Astrocyte (in vitro differentiated cells and primary cell): ENCODE measurements around the gene MOSPD3. TPM values are rescaled to one million over a fixed set of nuclear protein-coding genes. Genes with fewer than 3 reads are reported as not detected.
A peak's percentile ranks its signal among the peaks of the same experiment; 100 is the strongest.

Experiments
- DNase-seq: peaks from one replicate; pipeline ENCODE4 v3.0.0-alpha.2; 2010; ENCODE audit warnings: low read depth
- FAIRE-seq: peaks from 2 replicates; lab custom pipeline; 2011; peaks lifted over from hg19 to GRCh38; lab: Jason Lieb, UNC
- H2AFZ ChIP-seq: 2 replicates; pipeline ENCODE4 v1.6.0; 2012; ENCODE audit warnings: low read depth, low read length, inconsistent platforms
- H3K27ac ChIP-seq: 2 replicates; pipeline ENCODE4 v1.5.1; 2011; ENCODE audit warnings: low read depth, low read length, inconsistent platforms
- H3K27me3 ChIP-seq: 2 replicates; pipeline ENCODE4 v1.6.0; 2011; ENCODE audit warnings: low read length, inconsistent platforms; ENCODE audit not compliant: insufficient read depth
- H3K36me3 ChIP-seq: 2 replicates; pipeline ENCODE4 v1.5.1; 2011; ENCODE audit warnings: low read length, inconsistent platforms; ENCODE audit not compliant: insufficient read depth
- H3K4me1 ChIP-seq: 2 replicates; pipeline ENCODE4 v1.5.1; 2011; ENCODE audit warnings: low read length, inconsistent platforms; ENCODE audit not compliant: insufficient read depth
- H3K4me2 ChIP-seq: 2 replicates; pipeline ENCODE4 v1.6.0; 2012; ENCODE audit warnings: low read length, inconsistent platforms
- H3K4me3 ChIP-seq: 2 replicates; pipeline ENCODE4 v1.5.1; 2011; ENCODE audit warnings: low read depth, mild to moderate bottlenecking, low read length, inconsistent platforms; ENCODE audit not compliant: insufficient read depth
- H3K79me2 ChIP-seq: 2 replicates; pipeline ENCODE4 v1.6.0; 2012; ENCODE audit warnings: mild to moderate bottlenecking, low read length, inconsistent platforms; ENCODE audit not compliant: insufficient read depth
- H3K9ac ChIP-seq: 2 replicates; pipeline ENCODE4 v1.6.0; 2012; ENCODE audit warnings: mild to moderate bottlenecking, low read length, inconsistent platforms
- H3K9me3 ChIP-seq: 2 replicates; pipeline ENCODE4 v1.5.1; 2012; ENCODE audit warnings: low read depth, mild to moderate bottlenecking, low read length, inconsistent platforms; ENCODE audit not compliant: insufficient read depth
- H4K20me1 ChIP-seq: 2 replicates; pipeline ENCODE4 v1.6.0; 2012; ENCODE audit warnings: low read length, inconsistent platforms; ENCODE audit not compliant: insufficient read depth
- H3K27ac Mint-ChIP-seq: one replicate; pipeline ENCODE4 v1.8.0; 2021; ENCODE audit warnings: mild to moderate bottlenecking, mixed read lengths; ENCODE audit not compliant: unreplicated experiment
- H3K27me3 Mint-ChIP-seq: one replicate; pipeline ENCODE4 v1.8.0; 2021; ENCODE audit warnings: low read depth, mixed read lengths; ENCODE audit not compliant: unreplicated experiment
- H3K36me3 Mint-ChIP-seq: one replicate; pipeline ENCODE4 v1.8.0; 2021; ENCODE audit warnings: low read depth, mixed read lengths; ENCODE audit not compliant: unreplicated experiment
- H3K4me1 Mint-ChIP-seq: one replicate; pipeline ENCODE4 v1.8.0; 2021; ENCODE audit warnings: low read depth, mixed read lengths; ENCODE audit not compliant: unreplicated experiment
- H3K4me3 Mint-ChIP-seq: one replicate; pipeline ENCODE4 v1.8.0; 2021; ENCODE audit warnings: mild to moderate bottlenecking, moderate library complexity, mixed read lengths; ENCODE audit not compliant: unreplicated experiment
- H3K9me3 Mint-ChIP-seq: one replicate; pipeline ENCODE4 v1.8.0; 2021; ENCODE audit warnings: mild to moderate bottlenecking, mixed read lengths; ENCODE audit not compliant: unreplicated experiment
- EZH2 ChIP-seq: IDR thresholded peaks from 2 replicates; pipeline ENCODE4 v1.6.1; 2012; ENCODE audit warnings: mild to moderate bottlenecking, low read length, inconsistent platforms; ENCODE audit not compliant: insufficient read depth
- total RNA-seq: library from RNA; stranded (reverse); gene quantifications from 2 replicates; pipeline ENCODE4 v1.2.1, GENCODE V29; 2021
- TF ChIP-seq, protein P1 (sequence below): IDR thresholded peaks from 2 replicates; pipeline ENCODE4 v1.5.1; 2011; ENCODE audit warnings: low read depth, mild to moderate bottlenecking, inconsistent platforms, low read length, moderate library complexity; ENCODE audit not compliant: insufficient read depth

MOSPD3 gene
- total RNA-seq, 1 donor from 2014 or later = 18.8 TPM

GRCh38 chr7:100621554-100621953 lies 9.2 kb downstream of the MOSPD3 start:
- FAIRE-seq (no peak), DNase-seq (no peak)
- H3K9me3 Mint-ChIP-seq = no peaks in the 10 kb centered on the region
- H3K4me1 Mint-ChIP-seq = no peaks in the 10 kb centered on the region
- no peaks in the 10 kb centered on the region for H3K36me3 ChIP-seq
- no peaks in the 10 kb centered on the region for H3K4me1 ChIP-seq
- H4K20me1 ChIP-seq = no peaks in the 10 kb centered on the region
- peaks cover 10% of the 10 kb centered on the region for H3K36me3 Mint-ChIP-seq
- no peak overlapping the region for H3K27ac Mint-ChIP-seq
- H3K9me3 ChIP-seq = no peaks in the 10 kb centered on the region
- H3K4me2 ChIP-seq = no peak overlapping the region
- H3K79me2 ChIP-seq = no peaks in the 10 kb centered on the region
- no peak overlapping the region for H3K9ac ChIP-seq
- H3K4me3 Mint-ChIP-seq = no peak overlapping the region
- H3K27ac ChIP-seq = no peak overlapping the region
- no peak for TF ChIP-seq EZH2
- TF ChIP-seq, protein P1, sequence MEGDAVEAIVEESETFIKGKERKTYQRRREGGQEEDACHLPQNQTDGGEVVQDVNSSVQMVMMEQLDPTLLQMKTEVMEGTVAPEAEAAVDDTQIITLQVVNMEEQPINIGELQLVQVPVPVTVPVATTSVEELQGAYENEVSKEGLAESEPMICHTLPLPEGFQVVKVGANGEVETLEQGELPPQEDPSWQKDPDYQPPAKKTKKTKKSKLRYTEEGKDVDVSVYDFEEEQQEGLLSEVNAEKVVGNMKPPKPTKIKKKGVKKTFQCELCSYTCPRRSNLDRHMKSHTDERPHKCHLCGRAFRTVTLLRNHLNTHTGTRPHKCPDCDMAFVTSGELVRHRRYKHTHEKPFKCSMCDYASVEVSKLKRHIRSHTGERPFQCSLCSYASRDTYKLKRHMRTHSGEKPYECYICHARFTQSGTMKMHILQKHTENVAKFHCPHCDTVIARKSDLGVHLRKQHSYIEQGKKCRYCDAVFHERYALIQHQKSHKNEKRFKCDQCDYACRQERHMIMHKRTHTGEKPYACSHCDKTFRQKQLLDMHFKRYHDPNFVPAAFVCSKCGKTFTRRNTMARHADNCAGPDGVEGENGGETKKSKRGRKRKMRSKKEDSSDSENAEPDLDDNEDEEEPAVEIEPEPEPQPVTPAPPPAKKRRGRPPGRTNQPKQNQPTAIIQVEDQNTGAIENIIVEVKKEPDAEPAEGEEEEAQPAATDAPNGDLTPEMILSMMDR = no peak
- H3K27me3 ChIP-seq = no peaks in the 10 kb centered on the region
- no peak overlapping the region for H2AFZ ChIP-seq
- H3K27me3 Mint-ChIP-seq = peaks cover 26% of the 10 kb centered on the region
- no peak overlapping the region for H3K4me3 ChIP-seq

- Histone ChIP-seq H3K4me3 (no peak overlapping the region), H2AFZ (no peak overlapping the region), H3K9me3 (no peaks in the 10 kb centered on the region), H3K4me1 (no peaks in the 10 kb centered on the region), H3K9ac (no peak overlapping the region), H4K20me1 (no peaks in the 10 kb centered on the region), H3K27me3 (no peaks in the 10 kb centered on the region), H3K79me2 (no peaks in the 10 kb centered on the region), H3K27ac (no peak overlapping the region), H3K4me2 (no peak overlapping the region), H3K36me3 (no peaks in the 10 kb centered on the region)
- H3K36me3 Mint-ChIP-seq = peaks cover 10% of the 10 kb centered on the region
- no peaks in the 10 kb centered on the region for H3K9me3 Mint-ChIP-seq
- no peaks in the 10 kb centered on the region for H3K4me1 Mint-ChIP-seq
- H3K27me3 Mint-ChIP-seq = peaks cover 35% of the 10 kb centered on the region
- DNase-seq (no peak), FAIRE-seq (no peak)
- TF ChIP-seq, protein P1 = no peak
- no peak for TF ChIP-seq EZH2
- H3K4me3 Mint-ChIP-seq = no peak overlapping the region
- H3K27ac Mint-ChIP-seq = no peak overlapping the region
These were observed 11.8 kb downstream of the MOSPD3 start for GRCh38 chr7:100623951-100624824.

DNA sequence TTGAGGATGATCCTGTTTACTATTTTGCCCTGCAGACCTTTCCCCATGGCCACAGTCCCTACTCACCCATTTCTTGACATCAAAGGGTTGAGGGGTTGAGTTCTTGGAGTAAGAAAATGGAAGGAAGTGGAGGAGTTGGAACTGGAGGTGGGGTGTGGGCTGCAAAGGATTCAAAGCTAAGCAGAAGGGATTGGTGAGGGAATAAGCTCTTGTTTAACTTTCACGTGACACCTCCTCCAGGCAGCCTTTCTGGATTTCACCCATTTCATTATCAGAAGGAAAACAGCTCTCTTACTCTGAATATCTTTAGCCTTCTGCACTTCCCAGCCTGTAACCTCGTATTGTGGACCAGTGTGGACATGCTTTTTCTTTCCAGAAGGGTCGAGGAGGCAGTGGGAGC lies 13.7 kb downstream of the MOSPD3 start:
- Mint-ChIP-seq H3K27me3 (peaks cover 43% of the 10 kb centered on the region), H3K9me3 (no peaks in the 10 kb centered on the region), H3K27ac (peak overlapping the region; percentile 58), H3K36me3 (peaks cover 7% of the 10 kb centered on the region), H3K4me1 (no peaks in the 10 kb centered on the region), H3K4me3 (no peak overlapping the region)
- H3K36me3 ChIP-seq = no peaks in the 10 kb centered on the region
- no peaks in the 10 kb centered on the region for H4K20me1 ChIP-seq
- H3K9me3 ChIP-seq = no peaks in the 10 kb centered on the region
- no peaks in the 10 kb centered on the region for H3K4me1 ChIP-seq
- FAIRE-seq (no peak), DNase-seq (no peak)
- H3K4me2 ChIP-seq = peak overlapping the region; percentile 86
- H3K4me3 ChIP-seq = peak overlapping the region; percentile 28
- no peak overlapping the region for H3K27ac ChIP-seq
- no peak for TF ChIP-seq EZH2
- TF ChIP-seq, protein P1 = no peak
- H3K9ac ChIP-seq = no peak overlapping the region
- no peaks in the 10 kb centered on the region for H3K27me3 ChIP-seq
- H2AFZ ChIP-seq = peak overlapping the region; percentile 81
- H3K79me2 ChIP-seq = no peaks in the 10 kb centered on the region
